Measurements from ENCODE around the gene HMGCR.
"Not testable (repeated sequence)": the region's sequence is repeated elsewhere in the genome, so short reads cannot be mapped to it uniquely, and the experiment has no call there.

Gene HMGCR
- 39.0 to 210 (median 86.4) reads per million in 3 experiments for total RNA-seq

GRCh38 chr5:75336615-75337336 lies at the start of gene HMGCR:
Gene HMGCR (plus strand): TSS chr5:75337220. CDS start chr5:75342606, 5,386 bp downstream.
- DNase-seq, result peak; percentile 96

GRCh38 chr5:75291844-75292243 lies 45.2 kb upstream of the HMGCR start:
- not testable (repeated sequence) for DNase-seq

- no peak for DNase-seq
These were observed 36.9 kb upstream of the HMGCR start for GRCh38 chr5:75300084-75300483.

GRCh38 chr5:75303419-75303818 lies 33.6 kb upstream of the HMGCR start:
- no peak for DNase-seq

GRCh38 chr5:75304486-75304885 lies 32.5 kb upstream of the HMGCR start:
- not testable (repeated sequence) for DNase-seq

- DNase-seq, result no peak
These were observed 30.3 kb upstream of the HMGCR start for GRCh38 chr5:75306746-75307145.

GRCh38 chr5:75310212-75310611 lies 26.8 kb upstream of the HMGCR start:
- no peak for DNase-seq

GRCh38 chr5:75319148-75319547 lies 17.9 kb upstream of the HMGCR start:
- not testable (repeated sequence) for DNase-seq

- no peak for DNase-seq
These were observed 17.4 kb upstream of the HMGCR start for GRCh38 chr5:75319638-75320037.

GRCh38 chr5:75320371-75320770 lies 16.6 kb upstream of the HMGCR start:
- DNase-seq, result no peak

- no peak for DNase-seq
These were observed 15.0 kb upstream of the HMGCR start for GRCh38 chr5:75322066-75322465.

- DNase-seq, result no peak
These were observed 12.2 kb upstream of the HMGCR start for GRCh38 chr5:75324791-75325190.

- DNase-seq, result no peak
These were observed 11.8 kb upstream of the HMGCR start for GRCh38 chr5:75325242-75325641.

- no peak for DNase-seq
These were observed 6.6 kb upstream of the HMGCR start for GRCh38 chr5:75330404-75330803.

- DNase-seq, result no peak
These were observed 5.6 kb upstream of the HMGCR start for GRCh38 chr5:75331095-75332090.

- not testable (repeated sequence) for DNase-seq
These were observed 3.3 kb upstream of the HMGCR start for GRCh38 chr5:75333759-75334158.

- DNase-seq, result not testable (repeated sequence)
These were observed 2.6 kb upstream of the HMGCR start for GRCh38 chr5:75334413-75334812.

- no peak for DNase-seq
These were observed 1.5 kb upstream of the HMGCR start for GRCh38 chr5:75335486-75335885.

- DNase-seq, result peak; percentile 25
These were observed 937 bp upstream of the HMGCR start for GRCh38 chr5:75335952-75336614.

GRCh38 chr5:75337366-75338021 lies 474 bp downstream of the HMGCR start:
- peak; percentile 25 for DNase-seq

- DNase-seq, result no peak
These were observed 1.4 kb downstream of the HMGCR start for GRCh38 chr5:75338408-75338807.

GRCh38 chr5:75340714-75341478 lies 3.9 kb downstream of the HMGCR start:
- DNase-seq, result no peak
